ENCODE data around the gene CD7. TPM values are rescaled to one million over a fixed set of nuclear protein-coding genes. Genes with fewer than 3 reads are reported as not detected.
A peak's percentile ranks its signal among the peaks of the same experiment; 100 is the strongest.

CD7 gene
- total and polyA plus RNA-seq, 9 of the 15 experiments (the other 6 are each of a cell fraction or from before 2014, with no cell fraction given), result 0.21 to 0.35 TPM; not detected in 7

- TF ChIP-seq ZHX1 (conservative IDR thresholded peaks at IDR 0.05; ENCODE audit: low read length) (no peak), ZZZ3 (IDR thresholded peaks at IDR 0.05) (peak; percentile 100), ZNF24 (IDR thresholded peaks at IDR 0.05) (peak; percentile 9; the same call in 1 of the 2 replicates), U2AF1 (optimal IDR thresholded peaks at IDR 0.05; ENCODE audit: low read depth, low read length) (peak; percentile 77), BRD9 (IDR thresholded peaks at IDR 0.05; ENCODE audit: low read depth, partially characterized antibody) (peak; percentile 100), ZNF311 (CRISPR knock-in tag; IDR thresholded peaks at IDR 0.05) (no peak), ARID3B (CRISPR knock-in tag; IDR thresholded peaks at IDR 0.05; ENCODE audit: borderline replicate concordance) (no peak), JUND (IDR thresholded peaks at IDR 0.05; ENCODE audit: borderline replicate concordance, low read depth, low read length) (peak; percentile 74), JUND (tag; IDR thresholded peaks at IDR 0.05; ENCODE audit: borderline replicate concordance, low read depth, low read length) (peak; percentile 36; the same call in 1 of the 3 replicates), TAF9B (IDR thresholded peaks at IDR 0.05; ENCODE audit: partially characterized antibody) (peak; percentile 90), ZNF584 (CRISPR knock-in tag; IDR thresholded peaks at IDR 0.05; ENCODE audit: low read depth) (no peak), ETV1 (tag; conservative IDR thresholded peaks at IDR 0.05; ENCODE audit: low read depth) (peak; percentile 60), L3MBTL2 (IDR thresholded peaks at IDR 0.05) (peak; percentile 65; the same call in 1 of the 2 replicates), ERF (CRISPR knock-in tag; IDR thresholded peaks at IDR 0.05) (0 out of 2 replicates have a peak, but pooled peaks have one; percentile 62), CTBP1 (IDR thresholded peaks at IDR 0.05; ENCODE audit: borderline replicate concordance) (peak; percentile 70), SUPT5H (IDR thresholded peaks at IDR 0.05) (peak; percentile 76), PHB (CRISPR knock-in tag; IDR thresholded peaks at IDR 0.05) (peak; percentile 52; the same call in 1 of the 2 replicates), NFATC3 (IDR thresholded peaks at IDR 0.05) (peak; percentile 93), ELF4 (CRISPR knock-in tag; IDR thresholded peaks at IDR 0.05) (0 out of 2 replicates have a peak, but pooled peaks have one; percentile 36), ESRRA (IDR thresholded peaks at IDR 0.05; ENCODE audit: borderline replicate concordance, low read depth) (no peak), POLR2AphosphoS5 (IDR thresholded peaks at IDR 0.05; ENCODE audit: control insufficient read depth, insufficient read depth, low read depth, low read length) (peak; percentile 50; the same call in 1 of the 2 replicates), NELFE (IDR thresholded peaks at IDR 0.05; ENCODE audit: insufficient read depth, insufficient read length) (no peak), ZKSCAN8 (CRISPR knock-in tag; IDR thresholded peaks at IDR 0.05) (no peak)
- TF ChIP-seq, protein P1, sequence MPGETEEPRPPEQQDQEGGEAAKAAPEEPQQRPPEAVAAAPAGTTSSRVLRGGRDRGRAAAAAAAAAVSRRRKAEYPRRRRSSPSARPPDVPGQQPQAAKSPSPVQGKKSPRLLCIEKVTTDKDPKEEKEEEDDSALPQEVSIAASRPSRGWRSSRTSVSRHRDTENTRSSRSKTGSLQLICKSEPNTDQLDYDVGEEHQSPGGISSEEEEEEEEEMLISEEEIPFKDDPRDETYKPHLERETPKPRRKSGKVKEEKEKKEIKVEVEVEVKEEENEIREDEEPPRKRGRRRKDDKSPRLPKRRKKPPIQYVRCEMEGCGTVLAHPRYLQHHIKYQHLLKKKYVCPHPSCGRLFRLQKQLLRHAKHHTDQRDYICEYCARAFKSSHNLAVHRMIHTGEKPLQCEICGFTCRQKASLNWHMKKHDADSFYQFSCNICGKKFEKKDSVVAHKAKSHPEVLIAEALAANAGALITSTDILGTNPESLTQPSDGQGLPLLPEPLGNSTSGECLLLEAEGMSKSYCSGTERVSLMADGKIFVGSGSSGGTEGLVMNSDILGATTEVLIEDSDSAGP (CRISPR knock-in tag; IDR thresholded peaks at IDR 0.05), result no peak
Observed at GRCh38 chr17:82273327-82274133, 43.9 kb downstream of the CD7 start, which contains the start of gene CSNK1D (continued).

Data from K562 (cell line).